ENCODE results near the gene XRCC6. TPM values are rescaled to one million over a fixed set of nuclear protein-coding genes. Genes with fewer than 3 reads are reported as not detected.

Gene XRCC6
- total and polyA plus RNA-seq, 2 of the 13 experiments (the other 11 are each of a cell fraction or from before 2014, with no cell fraction given) = 124 to 625 TPM

GRCh38 chr22:41625577-41625976 is 4.5 kb downstream of the XRCC6 start:
- Histone ChIP-seq H3K4me2 (ENCODE audit: low read depth, low read length) (0 out of 2 replicates have a peak overlapping the region, but pooled peaks have one; percentile 27), H3K4me3 (replicated peaks in 1 of 3; ENCODE audit: insufficient read depth in 1 of 3, low read depth in 2 of 3, low read length in 3 of 3) (no peak overlapping the region), H3K4me1 (ENCODE audit: insufficient read depth, low read length) (peaks cover 31% of the 10 kb centered on the region), H3K27me3 (ENCODE audit: control insufficient read depth in 1 of 2, insufficient read depth in 2 of 2, low read length in 2 of 2) (no peaks in the 10 kb centered on the region; a peak in 1 of 5 replicates), H3K79me2 (ENCODE audit: insufficient read depth, low read length) (peaks cover 44% of the 10 kb centered on the region), H2AFZ (ENCODE audit: low read length) (no peak overlapping the region), H3K27ac (ENCODE audit: extremely low read length, insufficient read depth, low read length) (peak overlapping the region; percentile 40), H3K36me3 (replicated peaks in 1 of 2; ENCODE audit: control insufficient read depth in 1 of 2, insufficient read depth in 2 of 2, low read length in 2 of 2) (peaks cover 9 to 48% of the 10 kb centered on the region in 2 experiments; a peak in 4 of 5 replicates), H3K9ac (ENCODE audit: insufficient read depth, low read depth, low read length) (no peak overlapping the region), H4K20me1 (ENCODE audit: insufficient read depth, low read length) (peaks cover 11% of the 10 kb centered on the region), H3K9me3 (ENCODE audit: low read length) (no peaks in the 10 kb centered on the region)
- intact Hi-C loops (cut with micrococcal nuclease; ENCODE audit: unreplicated experiment) = no loop called here
- DNase-seq (ENCODE audit: low spot score) (peak; percentile 10), ATAC-seq (no peak), FAIRE-seq (no peak)
- WGBS (ENCODE audit: low lambda C conversion rate) = 77% methylated on average over 7 of the region's 7 CpGs
- ChIA-PET CTCF (ENCODE audit: low intra/inter-chr PET ratio, low total read pairs) (no interaction called here), POLR2A (interaction anchor here (1.1 kb wide), 1 partner anchor 41 kb away, joined by 3 read pairs; no protein-coding TSS in a partner anchor)
- no TSS peak for BruUV-seq (replicated peaks)
- TF ChIP-seq SAP130 (CRISPR knock-in tag; IDR thresholded peaks at IDR 0.05; ENCODE audit: low read depth) (0 out of 2 replicates have a peak, but pooled peaks have one; percentile 14), ZNF83 (CRISPR knock-in tag; IDR thresholded peaks at IDR 0.05; ENCODE audit: borderline replicate concordance) (no peak), CEBPB (IDR thresholded peaks at IDR 0.05; ENCODE audit: borderline replicate concordance, low read depth, low read length) (peak; percentile 74), PREB (CRISPR knock-in tag; IDR thresholded peaks at IDR 0.05) (no peak), SIN3B (IDR thresholded peaks at IDR 0.05; ENCODE audit: low read length) (no peak), NR2F1 (CRISPR knock-in tag; IDR thresholded peaks at IDR 0.05) (peak in 1 of 2 experiments; percentile 23; a peak in 1 of 4 replicates), CEBPG (CRISPR knock-in tag; IDR thresholded peaks at IDR 0.05) (peak; percentile 52), HNF4A (CRISPR knock-in tag; IDR thresholded peaks at IDR 0.05) (peak; percentile 32; the same call in 1 of the 2 replicates), ZBTB3 (CRISPR knock-in tag; IDR thresholded peaks at IDR 0.05; ENCODE audit: borderline replicate concordance, low read depth) (no peak), PAXIP1 (CRISPR knock-in tag; conservative IDR thresholded peaks at IDR 0.05) (peak; percentile 40), TEAD3 (CRISPR knock-in tag; optimal IDR thresholded peaks at IDR 0.05; ENCODE audit: borderline replicate concordance) (peak; percentile 48)
- in situ Hi-C loops (cut with HindIII; ENCODE audit: extremely low pct_ligation_motif_present, low pct_unique_long_range_greater_than_20kb) = no loop called here
